ENCODE data around the gene SPO11.

- TF ChIP-seq ELF4 (IDR thresholded peaks at IDR 0.05) (no peak), HDGF (IDR thresholded peaks at IDR 0.05; ENCODE audit: borderline replicate concordance) (no peak), FOXM1 (IDR thresholded peaks at IDR 0.05; ENCODE audit: borderline replicate concordance) (no peak)
Measured at GRCh38 chr20:57392512-57393271, 63.1 kb downstream of the SPO11 start.

All from HEK293T (cell line).